Measurements from ENCODE around the gene PRMT7. TPM values are rescaled to one million over a fixed set of nuclear protein-coding genes. Genes with fewer than 3 reads are reported as not detected.

The PRMT7 gene
- total RNA-seq, 2 experiments from 2014 or later, result 80.4 to 85.1 TPM

GRCh38 chr16:68328151-68328859 lies 17.5 kb downstream of the PRMT7 start:
- Histone ChIP-seq H3K9me3 (ENCODE audit: low read length) (no peaks in the 10 kb centered on the region), H3K36me3 (ENCODE audit: insufficient read depth, low read length) (peaks cover 74% of the 10 kb centered on the region), H3K4me3 (ENCODE audit: low read depth, low read length, poor library complexity, severe bottlenecking) (no peak overlapping the region), H3K4me1 (ENCODE audit: insufficient read depth, low read length, poor library complexity, severe bottlenecking) (peaks cover 28% of the 10 kb centered on the region), H3K27ac (ENCODE audit: low read depth, low read length, poor library complexity, severe bottlenecking) (no peak overlapping the region), H4K20me1 (ENCODE audit: insufficient read depth, low read length) (no peaks in the 10 kb centered on the region), H3K79me2 (ENCODE audit: insufficient read depth, low read depth, low read length) (no peaks in the 10 kb centered on the region), H2AFZ (ENCODE audit: low read length) (no peak overlapping the region), H3K9me2 (ENCODE audit: insufficient read depth, low read length) (no peaks in the 10 kb centered on the region), H3K4me2 (ENCODE audit: low read length) (no peak overlapping the region)
- TF ChIP-seq CTCF (conservative IDR thresholded peaks at IDR 0.05; ENCODE audit: low read length), result peak; percentile 96
- TF ChIP-seq EZH2phosphoT487 (IDR thresholded peaks at IDR 0.05; ENCODE audit: borderline replicate concordance, low read depth, low read length), result no peak
- ChIA-PET CTCF (ENCODE audit: unreplicated experiment) (interaction anchor here (1.2 to 3.5 kb wide), 3 partner anchors 64 to 71 kb away, joined by 4 to 17 read pairs (median 8); partner anchors contain the start of gene SLC7A6), POLR2A (interaction anchor here (0.8 to 2.2 kb wide), 8 partner anchors 17 to 83 kb away, joined by 3 to 9 read pairs (median 4); partner anchors contain the start of genes PLA2G15, PRMT7, SLC7A6 and SLC7A6OS)
- intact Hi-C loops (cut with micrococcal nuclease; ENCODE audit: unreplicated experiment), result loop anchor here (1.0 kb wide), 4 partner anchors 17 to 88 kb away; partner anchors contain the start of gene PRMT7
- BruUV-seq (replicated peaks), result no TSS peak
- DNase-seq (ENCODE audit: low spot score), result peak; percentile 91

GRCh38 chr16:68328860-68329390 lies 18.1 kb downstream of the PRMT7 start:
- Histone ChIP-seq H3K9me3 (ENCODE audit: low read length) (no peaks in the 10 kb centered on the region), H3K4me2 (ENCODE audit: low read length) (no peak overlapping the region), H3K27ac (ENCODE audit: low read depth, low read length, poor library complexity, severe bottlenecking) (no peak overlapping the region), H3K4me1 (ENCODE audit: insufficient read depth, low read length, poor library complexity, severe bottlenecking) (peaks cover 28% of the 10 kb centered on the region), H3K4me3 (ENCODE audit: low read depth, low read length, poor library complexity, severe bottlenecking) (no peak overlapping the region), H4K20me1 (ENCODE audit: insufficient read depth, low read length) (no peaks in the 10 kb centered on the region), H3K9me2 (ENCODE audit: insufficient read depth, low read length) (no peaks in the 10 kb centered on the region), H2AFZ (ENCODE audit: low read length) (no peak overlapping the region), H3K36me3 (ENCODE audit: insufficient read depth, low read length) (peaks cover 71% of the 10 kb centered on the region), H3K79me2 (ENCODE audit: insufficient read depth, low read depth, low read length) (no peaks in the 10 kb centered on the region)
- no peak for DNase-seq (ENCODE audit: low spot score)
- ChIA-PET POLR2A (interaction anchor here (0.6 to 2.2 kb wide), 5 partner anchors 18 to 68 kb away, joined by 4 to 9 read pairs (median 6); partner anchors contain the start of genes PRMT7 and SLC7A6OS), CTCF (ENCODE audit: unreplicated experiment) (interaction anchor here (1.2 to 3.5 kb wide), 3 partner anchors 65 to 72 kb away, joined by 4 to 17 read pairs (median 8); partner anchors contain the start of gene SLC7A6)
- TF ChIP-seq EZH2phosphoT487 (IDR thresholded peaks at IDR 0.05; ENCODE audit: borderline replicate concordance, low read depth, low read length), result no peak
- peak; percentile 3; the same call in 1 of the 2 replicates for TF ChIP-seq CTCF (conservative IDR thresholded peaks at IDR 0.05; ENCODE audit: low read length)
- no TSS peak for BruUV-seq (replicated peaks)
- intact Hi-C loops (cut with micrococcal nuclease; ENCODE audit: unreplicated experiment), result loop anchor here (1.0 kb wide), 4 partner anchors 18 to 89 kb away; partner anchors contain the start of gene PRMT7

Data from OCI-LY7 (cell line).